HepG2 (cell line): Measurements from ENCODE around the gene SH2D3A. TPM values are rescaled to one million over a fixed set of nuclear protein-coding genes. Genes with fewer than 3 reads are reported as not detected.
A peak's percentile ranks its signal among the peaks of the same experiment; 100 is the strongest.

Experiments used
- ATF3 ChIP-seq: sonication (generic); formaldehyde crosslinking; IDR thresholded peaks from 2 replicates; pipeline ENCODE4 v1.4.0; 2020; ENCODE audit warnings: missing genetic modification reagents
- HNF4G ChIP-seq, 2 experiments: sonication (generic) in 1 of 2; formaldehyde crosslinking in 1 of 2; IDR thresholded peaks; 2 replicates each; pipeline versions ENCODE4 v1.4.0 to v1.6.1; 2011 to 2020; ENCODE audit warnings: borderline replicate concordance in 2 of 2, low read depth in 2 of 2, mild to moderate bottlenecking in 2 of 2, low read length in 1 of 2, missing genetic modification reagents in 1 of 2, moderate library complexity in 1 of 2
- MLXIP ChIP-seq: sonication (generic); formaldehyde crosslinking; IDR thresholded peaks from 2 replicates; pipeline ENCODE4 v1.9.0; 2021; ENCODE audit warnings: missing genetic modification reagents, borderline replicate concordance
- NONO ChIP-seq, 2 experiments: fragments of 450-650 bp in 1 of 2; sonication (generic) in 1 of 2; formaldehyde crosslinking in 1 of 2; IDR thresholded peaks in 1 of 2; conservative IDR thresholded peaks in 1 of 2; 2 replicates each; pipeline versions ENCODE4 v1.6.1 to v1.8.0; 2017 to 2022; ENCODE audit warnings: mild to moderate bottlenecking in 1 of 2, missing genetic modification reagents in 1 of 2, moderate library complexity in 1 of 2
- RCOR2 ChIP-seq: IDR thresholded peaks from 2 replicates; pipeline ENCODE4 v1.6.1; 2016; ENCODE audit warnings: missing biosample characterization, missing genetic modification reagents
- RFXAP ChIP-seq: sonication (generic); formaldehyde crosslinking; IDR thresholded peaks from 2 replicates; pipeline ENCODE4 v1.4.0; 2020; ENCODE audit warnings: missing genetic modification reagents, borderline replicate concordance
- SNAI1 ChIP-seq: sonication (generic); formaldehyde crosslinking; IDR thresholded peaks from 2 replicates; pipeline ENCODE4 v1.5.0; 2020; ENCODE audit warnings: mild to moderate bottlenecking, missing genetic modification reagents, borderline replicate concordance
- TEAD3 ChIP-seq: optimal IDR thresholded peaks from 2 replicates; pipeline ENCODE3; 2016; ENCODE audit warnings: borderline replicate concordance
- TRIM24 ChIP-seq: sonication (generic); formaldehyde crosslinking; IDR thresholded peaks from 2 replicates; pipeline ENCODE4 v1.8.0; 2022; ENCODE audit warnings: mild to moderate bottlenecking, missing genetic modification reagents
- ZNF253 ChIP-seq: sonication (generic); formaldehyde crosslinking; IDR thresholded peaks from 2 replicates; pipeline ENCODE4 v1.8.0; 2022; ENCODE audit warnings: mild to moderate bottlenecking, missing genetic modification reagents, borderline replicate concordance
- ZNF761 ChIP-seq: sonication (generic); formaldehyde crosslinking; conservative IDR thresholded peaks from 2 replicates; pipeline ENCODE4 v1.4.0; 2020; ENCODE audit warnings: mild to moderate bottlenecking, missing genetic modification reagents
- polyA plus RNA-seq, 8 experiments: library from polyadenylated mRNA; depleted of rRNA in 3 of 8; stranded (reverse) in 7 of 8; unstranded in 1 of 8; fragments of >200 nt; fragmentation: Illumina TruSeq in 4 of 8; extraction: Trizol in 4 of 8; gene quantifications; 2 replicates each; pipeline versions ENCODE4 v1.2.1 to v1.2.3, GENCODE V29; 2011 to 2016; ENCODE audit warnings: low read depth in 4 of 8, missing spikeins in 1 of 8, mixed read lengths in 1 of 8; ENCODE audit not compliant: insufficient read depth in 1 of 8
- total RNA-seq, 5 experiments: library from RNA; depleted of rRNA; stranded (reverse); fragments of >200 nt; fragmentation: Illumina TruSeq; extraction: Trizol; gene quantifications; 2 replicates each; pipeline ENCODE4 v1.2.3, GENCODE V29; 2016; ENCODE audit warnings: low read depth in 1 of 5
- TF ChIP-seq, protein P1 (sequence below): sonication (generic); formaldehyde crosslinking; IDR thresholded peaks from one replicate; pipeline ENCODE4 v1.5.1; 2020; ENCODE audit warnings: mild to moderate bottlenecking, missing genetic modification reagents; ENCODE audit errors: not compliant biosample characterization
- TF ChIP-seq, protein P2 (sequence below): sonication (generic); formaldehyde crosslinking; IDR thresholded peaks from 2 replicates; pipeline ENCODE4 v1.5.0; 2020; ENCODE audit warnings: missing genetic modification reagents

The SH2D3A gene
- total and polyA plus RNA-seq, 2 of the 13 experiments (the other 11 are each of a cell fraction or from before 2014, with no cell fraction given), result 1.0 to 2.2 TPM

GRCh38 chr19:6737873-6738786, 29.1 kb downstream of the SH2D3A start (continued):
- TF ChIP-seq RFXAP (CRISPR knock-in tag), result no peak
- TF ChIP-seq ATF3, result no peak
- TF ChIP-seq, protein P1, sequence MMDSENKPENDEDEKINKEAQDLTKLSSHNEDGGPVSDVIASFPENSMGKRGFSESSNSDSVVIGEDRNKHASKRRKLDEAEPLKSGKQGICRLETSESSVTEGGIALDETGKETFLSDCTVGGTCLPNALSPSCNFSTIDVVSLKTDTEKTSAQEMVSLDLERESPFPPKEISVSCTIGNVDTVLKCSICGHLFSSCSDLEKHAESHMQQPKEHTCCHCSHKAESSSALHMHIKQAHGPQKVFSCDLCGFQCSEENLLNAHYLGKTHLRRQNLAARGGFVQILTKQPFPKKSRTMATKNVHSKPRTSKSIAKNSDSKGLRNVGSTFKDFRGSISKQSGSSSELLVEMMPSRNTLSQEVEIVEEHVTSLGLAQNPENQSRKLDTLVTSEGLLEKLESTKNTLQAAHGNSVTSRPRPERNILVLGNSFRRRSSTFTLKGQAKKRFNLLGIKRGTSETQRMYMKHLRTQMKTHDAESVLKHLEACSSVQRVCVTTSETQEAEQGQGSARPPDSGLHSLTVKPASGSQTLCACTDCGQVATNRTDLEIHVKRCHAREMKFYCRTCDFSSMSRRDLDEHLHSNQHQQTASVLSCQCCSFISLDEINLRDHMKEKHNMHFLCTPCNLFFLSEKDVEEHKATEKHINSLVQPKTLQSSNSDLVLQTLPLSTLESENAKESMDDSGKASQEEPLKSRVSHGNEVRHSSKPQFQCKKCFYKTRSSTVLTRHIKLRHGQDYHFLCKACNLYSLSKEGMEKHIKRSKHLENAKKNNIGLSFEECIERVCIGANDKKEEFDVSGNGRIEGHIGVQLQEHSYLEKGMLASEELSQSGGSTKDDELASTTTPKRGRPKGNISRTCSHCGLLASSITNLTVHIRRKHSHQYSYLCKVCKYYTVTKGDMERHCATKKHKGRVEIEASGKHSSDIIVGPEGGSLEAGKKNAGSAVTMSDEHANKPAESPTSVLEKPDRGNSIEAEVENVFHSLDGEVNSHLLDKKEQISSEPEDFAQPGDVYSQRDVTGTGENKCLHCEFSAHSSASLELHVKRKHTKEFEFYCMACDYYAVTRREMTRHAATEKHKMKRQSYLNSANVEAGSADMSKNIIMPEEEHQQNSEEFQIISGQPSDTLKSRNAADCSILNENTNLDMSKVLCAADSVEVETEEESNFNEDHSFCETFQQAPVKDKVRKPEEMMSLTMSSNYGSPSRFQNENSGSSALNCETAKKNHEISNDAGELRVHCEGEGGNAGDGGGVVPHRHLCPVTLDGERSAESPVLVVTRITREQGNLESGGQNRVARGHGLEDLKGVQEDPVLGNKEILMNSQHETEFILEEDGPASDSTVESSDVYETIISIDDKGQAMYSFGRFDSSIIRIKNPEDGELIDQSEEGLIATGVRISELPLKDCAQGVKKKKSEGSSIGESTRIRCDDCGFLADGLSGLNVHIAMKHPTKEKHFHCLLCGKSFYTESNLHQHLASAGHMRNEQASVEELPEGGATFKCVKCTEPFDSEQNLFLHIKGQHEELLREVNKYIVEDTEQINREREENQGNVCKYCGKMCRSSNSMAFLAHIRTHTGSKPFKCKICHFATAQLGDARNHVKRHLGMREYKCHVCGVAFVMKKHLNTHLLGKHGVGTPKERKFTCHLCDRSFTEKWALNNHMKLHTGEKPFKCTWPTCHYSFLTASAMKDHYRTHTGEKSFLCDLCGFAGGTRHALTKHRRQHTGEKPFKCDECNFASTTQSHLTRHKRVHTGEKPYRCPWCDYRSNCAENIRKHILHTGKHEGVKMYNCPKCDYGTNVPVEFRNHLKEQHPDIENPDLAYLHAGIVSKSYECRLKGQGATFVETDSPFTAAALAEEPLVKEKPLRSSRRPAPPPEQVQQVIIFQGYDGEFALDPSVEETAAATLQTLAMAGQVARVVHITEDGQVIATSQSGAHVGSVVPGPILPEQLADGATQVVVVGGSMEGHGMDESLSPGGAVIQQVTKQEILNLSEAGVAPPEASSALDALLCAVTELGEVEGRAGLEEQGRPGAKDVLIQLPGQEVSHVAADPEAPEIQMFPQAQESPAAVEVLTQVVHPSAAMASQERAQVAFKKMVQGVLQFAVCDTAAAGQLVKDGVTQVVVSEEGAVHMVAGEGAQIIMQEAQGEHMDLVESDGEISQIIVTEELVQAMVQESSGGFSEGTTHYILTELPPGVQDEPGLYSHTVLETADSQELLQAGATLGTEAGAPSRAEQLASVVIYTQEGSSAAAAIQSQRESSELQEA (CRISPR knock-in tag), result peak; percentile 57
- no peak for TF ChIP-seq NONO (IDR thresholded peaks at IDR 0.05)
- TF ChIP-seq NONO (CRISPR knock-in tag; conservative IDR thresholded peaks at IDR 0.05), result no peak
- no peak; the same call in 1 of the 2 replicates for TF ChIP-seq TRIM24
- peak; percentile 31; the same call in 1 of the 2 replicates for TF ChIP-seq RCOR2
- no peak for TF ChIP-seq MLXIP
- TF ChIP-seq ZNF761, result no peak
- TF ChIP-seq HNF4G (IDR thresholded peaks at IDR 0.05; ENCODE audit: borderline replicate concordance, low read depth, low read length), result peak; percentile 68
- peak; percentile 56; the same call in 1 of the 2 replicates for TF ChIP-seq HNF4G (CRISPR knock-in tag; IDR thresholded peaks at IDR 0.05; ENCODE audit: borderline replicate concordance, low read depth)
- TF ChIP-seq TEAD3, result peak; percentile 71
- no peak for TF ChIP-seq ZNF253 (CRISPR knock-in tag)
- no peak for TF ChIP-seq SNAI1 (CRISPR knock-in tag)
- TF ChIP-seq, protein P2, sequence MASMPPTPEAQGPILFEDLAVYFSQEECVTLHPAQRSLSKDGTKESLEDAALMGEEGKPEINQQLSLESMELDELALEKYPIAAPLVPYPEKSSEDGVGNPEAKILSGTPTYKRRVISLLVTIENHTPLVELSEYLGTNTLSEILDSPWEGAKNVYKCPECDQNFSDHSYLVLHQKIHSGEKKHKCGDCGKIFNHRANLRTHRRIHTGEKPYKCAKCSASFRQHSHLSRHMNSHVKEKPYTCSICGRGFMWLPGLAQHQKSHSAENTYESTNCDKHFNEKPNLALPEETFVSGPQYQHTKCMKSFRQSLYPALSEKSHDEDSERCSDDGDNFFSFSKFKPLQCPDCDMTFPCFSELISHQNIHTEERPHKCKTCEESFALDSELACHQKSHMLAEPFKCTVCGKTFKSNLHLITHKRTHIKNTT (CRISPR knock-in tag), result no peak
